ENCODE measurements around the gene MATN4. TPM values are rescaled to one million over a fixed set of nuclear protein-coding genes. Genes with fewer than 3 reads are reported as not detected.
A peak's percentile ranks its signal among the peaks of the same experiment; 100 is the strongest.

Gene MATN4
- total RNA-seq, 1 donor from 2014 or later: 0.64 TPM

DNA sequence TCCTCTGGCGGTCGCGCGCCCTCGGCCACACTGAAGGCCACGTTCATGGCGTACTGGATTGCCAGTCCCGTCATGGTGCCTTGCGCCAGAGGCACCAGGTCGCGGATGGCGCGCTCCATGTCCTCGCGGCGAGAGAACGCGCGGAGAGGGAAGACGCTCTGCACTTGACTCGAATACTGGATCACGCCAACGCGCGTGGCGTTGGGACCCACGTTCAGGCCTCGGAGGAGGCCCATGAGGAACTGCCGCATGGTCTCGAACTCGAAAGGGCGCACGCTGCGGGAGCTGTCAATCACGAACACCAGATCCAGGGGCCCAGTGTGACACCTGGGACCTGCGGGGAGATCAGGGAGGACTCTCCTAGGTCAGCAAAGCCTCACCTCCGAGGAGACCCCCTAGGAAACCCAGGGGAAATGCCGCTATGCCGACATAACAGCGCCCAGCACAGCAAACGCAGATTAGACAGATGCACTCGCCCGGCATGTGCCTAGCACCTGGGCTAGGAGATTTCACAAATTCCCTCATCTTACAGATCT lies 3.6 kb downstream of the MATN4 start:
- H3K4me1 Mint-ChIP-seq (ENCODE audit: low read depth): peaks cover 22% of the 10 kb centered on the region
- DNase-seq (ENCODE audit: low spot score): no peak
- no peaks in the 10 kb centered on the region for H3K36me3 Mint-ChIP-seq (ENCODE audit: low read depth)
- H3K4me3 Mint-ChIP-seq (ENCODE audit: low read depth): no peak overlapping the region
- H3K27ac Mint-ChIP-seq: no peak overlapping the region
- H3K27me3 Mint-ChIP-seq (ENCODE audit: low read depth): peaks cover 15% of the 10 kb centered on the region
- intact Hi-C loops (cut with micrococcal nuclease): no loop called here
- H3K9me3 Mint-ChIP-seq: no peaks in the 10 kb centered on the region

DNA sequence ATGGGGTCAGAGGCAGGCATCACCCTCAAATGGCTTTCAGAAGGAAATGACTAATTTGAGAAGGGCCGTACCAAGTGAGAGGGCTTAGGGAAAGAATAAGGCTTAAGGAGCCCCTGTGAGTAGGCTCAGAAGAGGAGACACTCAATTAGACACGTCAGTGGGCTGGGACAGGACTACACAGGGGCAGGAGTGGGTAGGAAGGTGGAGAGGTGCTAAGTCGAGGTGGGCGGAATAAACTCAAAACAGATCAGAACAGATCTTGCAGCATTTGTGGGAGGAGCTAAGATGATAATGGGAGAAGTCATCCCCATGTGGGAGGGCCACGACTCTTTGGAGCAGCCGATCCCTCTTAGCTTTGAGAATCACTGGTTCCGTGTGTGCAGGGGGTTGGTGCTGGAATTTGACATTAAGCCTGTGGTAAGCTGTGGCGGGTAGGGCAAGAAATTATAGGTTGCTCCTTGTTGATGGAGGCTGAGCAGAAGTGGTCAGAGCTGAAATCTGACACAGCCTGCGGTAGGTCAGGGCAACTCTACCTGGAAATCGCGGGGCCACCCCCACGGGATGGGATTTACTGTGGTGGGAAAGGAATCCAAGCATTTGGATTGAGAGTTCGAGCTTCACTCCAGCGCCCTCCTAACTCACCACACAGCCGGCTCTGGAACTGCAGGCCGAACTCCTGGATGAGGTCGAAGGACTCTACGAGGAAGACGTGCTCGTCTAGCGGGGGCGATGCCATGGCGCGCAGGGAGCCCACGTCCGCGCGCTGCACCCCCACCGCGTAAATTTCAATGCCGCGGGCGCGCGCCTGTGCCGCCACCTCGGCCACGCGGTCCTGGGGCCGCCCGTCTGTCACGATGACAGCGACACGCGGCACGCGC lies 4.3 kb downstream of the MATN4 start:
- no peak overlapping the region for H3K27ac Mint-ChIP-seq
- no peak for DNase-seq (ENCODE audit: low spot score)

DNA sequence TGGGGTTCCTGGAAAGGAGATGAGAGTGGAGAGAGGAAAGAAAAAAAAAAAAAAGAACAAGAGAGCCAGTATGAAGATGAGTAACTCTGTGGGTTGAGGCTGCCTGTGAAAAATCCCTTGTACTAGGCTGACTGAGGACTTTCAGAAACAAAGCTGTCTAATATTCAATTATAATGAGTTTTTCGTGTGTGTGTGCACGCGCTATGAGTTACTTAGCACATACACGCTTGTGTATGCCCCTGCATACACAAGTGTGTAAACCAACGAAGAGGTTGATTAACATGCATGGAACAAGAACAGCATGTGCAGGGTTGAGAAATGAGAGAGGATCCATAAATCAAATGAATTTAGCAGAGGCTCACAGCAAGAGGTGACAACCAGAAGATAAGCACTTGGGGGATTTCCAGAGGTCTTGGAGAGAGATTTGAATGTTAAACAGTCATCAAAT lies 6.3 kb downstream of the MATN4 start:
- H3K9me3 Mint-ChIP-seq: no peaks in the 10 kb centered on the region
- peaks cover 22% of the 10 kb centered on the region for H3K4me1 Mint-ChIP-seq (ENCODE audit: low read depth)
- H3K27me3 Mint-ChIP-seq (ENCODE audit: low read depth): peaks cover 7% of the 10 kb centered on the region
- peak overlapping the region; percentile 37 for H3K27ac Mint-ChIP-seq
- intact Hi-C loops (cut with micrococcal nuclease): no loop called here
- DNase-seq (ENCODE audit: low spot score): no peak
- no peak overlapping the region for H3K4me3 Mint-ChIP-seq (ENCODE audit: low read depth)
- H3K36me3 Mint-ChIP-seq (ENCODE audit: low read depth): no peaks in the 10 kb centered on the region

More for the DNA sequence above, 4.3 kb downstream of the MATN4 start:
- no peak overlapping the region for H3K4me3 Mint-ChIP-seq (ENCODE audit: low read depth)
- intact Hi-C loops (cut with micrococcal nuclease): no loop called here
- no peaks in the 10 kb centered on the region for H3K36me3 Mint-ChIP-seq (ENCODE audit: low read depth)
- H3K9me3 Mint-ChIP-seq: no peaks in the 10 kb centered on the region
- H3K27me3 Mint-ChIP-seq (ENCODE audit: low read depth): peaks cover 13% of the 10 kb centered on the region
- H3K4me1 Mint-ChIP-seq (ENCODE audit: low read depth): peaks cover 22% of the 10 kb centered on the region

DNA sequence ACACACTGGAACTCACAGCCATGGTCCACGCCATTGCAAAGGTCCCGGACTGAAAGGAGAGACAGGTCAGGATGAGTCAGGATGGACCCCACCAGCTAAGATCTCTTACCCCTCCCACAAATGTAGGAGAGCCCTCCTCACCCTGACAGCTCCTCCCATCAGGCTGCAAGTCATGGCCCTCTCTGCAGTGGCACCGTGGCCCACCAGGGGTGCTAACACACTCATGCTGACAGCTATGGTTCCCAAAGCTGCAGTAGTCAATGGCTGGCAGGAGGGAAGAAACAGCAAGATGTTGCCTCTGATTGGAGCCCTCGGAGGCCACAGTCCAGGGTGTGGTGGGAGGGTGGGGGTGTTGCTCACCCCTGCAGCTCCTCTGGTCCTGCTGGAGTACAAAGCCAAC lies 7.1 kb downstream of the MATN4 start:
- peak; percentile 22 for DNase-seq (ENCODE audit: low spot score)
- no peaks in the 10 kb centered on the region for H3K9me3 Mint-ChIP-seq
- no peak overlapping the region for H3K27ac Mint-ChIP-seq
- intact Hi-C loops (cut with micrococcal nuclease): no loop called here
- H3K4me3 Mint-ChIP-seq (ENCODE audit: low read depth): no peak overlapping the region
- H3K27me3 Mint-ChIP-seq (ENCODE audit: low read depth): peaks cover 7% of the 10 kb centered on the region
- H3K36me3 Mint-ChIP-seq (ENCODE audit: low read depth): no peaks in the 10 kb centered on the region
- peaks cover 22% of the 10 kb centered on the region for H3K4me1 Mint-ChIP-seq (ENCODE audit: low read depth)

DNA sequence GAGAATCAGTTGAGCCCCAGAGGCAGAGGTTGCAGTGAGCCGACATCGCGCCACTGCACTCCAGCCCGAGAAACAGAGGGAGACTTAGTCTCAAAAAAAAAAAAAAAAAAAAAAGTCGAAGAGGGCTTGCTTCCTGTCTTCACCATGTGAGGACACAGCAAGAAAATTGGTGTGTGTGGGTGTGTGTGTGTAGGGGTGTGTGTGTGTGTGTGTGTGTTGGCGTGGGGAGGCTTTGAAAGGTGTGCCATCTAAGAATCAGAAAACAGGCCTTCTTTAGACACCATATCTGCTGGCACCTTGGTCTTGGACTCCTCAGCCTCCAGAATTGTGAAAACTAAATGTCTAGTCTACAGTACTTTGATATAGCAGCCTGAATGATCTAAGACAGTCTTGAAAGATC lies 8.3 kb downstream of the MATN4 start:
- H3K36me3 Mint-ChIP-seq (ENCODE audit: low read depth): no peaks in the 10 kb centered on the region

DNA sequence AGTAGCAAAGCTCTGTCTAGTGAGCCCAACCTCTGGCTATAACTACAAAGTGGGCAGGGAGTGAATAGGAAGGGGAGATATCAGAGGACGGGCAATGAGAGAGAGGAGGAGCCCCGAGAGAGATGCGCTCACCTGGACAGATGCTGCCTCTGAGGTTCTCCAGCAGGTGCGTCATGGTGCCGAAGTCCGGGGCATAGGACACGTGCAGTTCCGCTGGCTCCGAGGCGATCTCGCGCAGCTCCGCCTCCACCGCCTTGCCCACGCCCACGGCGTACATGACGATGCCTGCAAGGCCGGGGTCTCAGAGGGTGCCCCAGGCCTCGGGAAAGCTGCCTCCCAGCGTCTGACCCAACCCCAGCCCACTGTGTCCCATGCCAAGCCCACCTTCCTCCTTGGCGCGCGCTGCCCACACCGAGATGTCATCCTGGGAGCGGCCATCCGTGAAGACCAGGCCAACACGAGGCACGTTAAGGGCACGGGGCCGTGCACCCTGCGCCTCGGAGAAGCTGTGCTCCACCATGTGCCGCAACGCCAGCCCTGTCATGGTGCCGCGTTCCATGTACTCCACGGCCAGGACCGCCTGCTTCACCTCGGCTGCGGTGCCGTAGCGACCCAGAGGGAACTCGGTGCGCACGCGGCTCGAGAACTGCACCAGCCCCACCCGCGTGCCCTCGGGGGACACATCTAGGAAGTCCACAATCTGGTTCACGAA lies 10.2 kb downstream of the MATN4 start:
- intact Hi-C loops (cut with micrococcal nuclease): no loop called here
- Mint-ChIP-seq H3K27ac (no peak overlapping the region), H3K36me3 (ENCODE audit: low read depth) (no peaks in the 10 kb centered on the region), H3K27me3 (ENCODE audit: low read depth) (peaks cover 5% of the 10 kb centered on the region), H3K4me3 (ENCODE audit: low read depth) (no peak overlapping the region), H3K9me3 (no peaks in the 10 kb centered on the region), H3K4me1 (ENCODE audit: low read depth) (peaks cover 16% of the 10 kb centered on the region)
- no peak for DNase-seq (ENCODE audit: low spot score)

More for the DNA sequence above, 8.3 kb downstream of the MATN4 start:
- Mint-ChIP-seq H3K9me3 (no peaks in the 10 kb centered on the region), H3K4me3 (ENCODE audit: low read depth) (no peak overlapping the region), H3K27ac (no peak overlapping the region), H3K27me3 (ENCODE audit: low read depth) (peaks cover 3% of the 10 kb centered on the region), H3K4me1 (ENCODE audit: low read depth) (peaks cover 22% of the 10 kb centered on the region)
- no peak for DNase-seq (ENCODE audit: low spot score)
- intact Hi-C loops (cut with micrococcal nuclease): no loop called here

DNA sequence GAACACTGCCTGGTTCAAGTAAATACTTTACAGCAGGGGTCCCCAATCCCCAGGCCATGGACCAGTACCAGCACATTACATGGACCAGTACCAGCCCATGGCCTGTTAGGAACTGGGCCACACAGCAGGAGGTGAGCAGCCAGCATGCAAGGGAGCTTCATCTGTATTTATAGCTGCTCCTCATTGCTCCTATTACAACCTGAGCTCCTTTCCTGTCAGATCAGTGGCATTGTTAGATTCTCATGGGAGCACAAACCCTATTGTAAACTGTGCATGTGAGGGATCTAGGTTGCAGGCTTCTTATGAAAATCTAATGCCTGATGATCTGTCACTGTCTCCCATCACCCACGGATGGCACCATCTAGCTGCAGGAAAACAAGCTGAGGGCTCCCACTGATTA lies 13.4 kb downstream of the MATN4 start:
- H3K9me3 Mint-ChIP-seq: no peaks in the 10 kb centered on the region
- H3K27ac Mint-ChIP-seq: no peak overlapping the region
- H3K27me3 Mint-ChIP-seq (ENCODE audit: low read depth): peaks cover 22% of the 10 kb centered on the region
- H3K4me3 Mint-ChIP-seq (ENCODE audit: low read depth): no peak overlapping the region
- no peak for DNase-seq (ENCODE audit: low spot score)
- intact Hi-C loops (cut with micrococcal nuclease): loop anchor here (5.0 kb wide), 3 partner anchors 57 to 197 kb away; no protein-coding TSS in a partner anchor
- H3K36me3 Mint-ChIP-seq (ENCODE audit: low read depth): no peaks in the 10 kb centered on the region
- peaks cover 8% of the 10 kb centered on the region for H3K4me1 Mint-ChIP-seq (ENCODE audit: low read depth)

DNA sequence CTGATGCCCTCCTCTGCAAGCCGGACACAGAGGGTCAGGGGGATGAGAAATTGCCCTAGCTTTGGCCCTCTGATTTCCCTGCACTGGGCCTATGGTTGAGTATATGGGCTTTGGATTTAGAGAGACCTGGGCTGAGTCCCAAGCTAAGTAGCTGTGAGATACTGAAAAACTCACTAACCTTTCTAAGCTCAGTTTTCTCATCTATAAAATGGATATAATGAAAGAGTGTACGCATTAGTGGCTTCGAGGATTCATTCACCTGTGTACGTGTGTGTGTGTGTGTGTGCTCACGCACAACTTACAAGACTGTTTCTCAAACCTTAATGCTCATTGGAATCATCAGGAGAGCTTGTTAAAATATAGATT lies 14.1 kb downstream of the MATN4 start:
- Mint-ChIP-seq H3K36me3 (ENCODE audit: low read depth) (no peaks in the 10 kb centered on the region), H3K9me3 (no peaks in the 10 kb centered on the region), H3K27ac (no peak overlapping the region), H3K4me1 (ENCODE audit: low read depth) (peaks cover 8% of the 10 kb centered on the region), H3K4me3 (ENCODE audit: low read depth) (peak overlapping the region; percentile 69), H3K27me3 (ENCODE audit: low read depth) (peaks cover 25% of the 10 kb centered on the region)
- intact Hi-C loops (cut with micrococcal nuclease): loop anchor here (5.0 kb wide), 3 partner anchors 57 to 197 kb away; no protein-coding TSS in a partner anchor
- no peak for DNase-seq (ENCODE audit: low spot score)

DNA sequence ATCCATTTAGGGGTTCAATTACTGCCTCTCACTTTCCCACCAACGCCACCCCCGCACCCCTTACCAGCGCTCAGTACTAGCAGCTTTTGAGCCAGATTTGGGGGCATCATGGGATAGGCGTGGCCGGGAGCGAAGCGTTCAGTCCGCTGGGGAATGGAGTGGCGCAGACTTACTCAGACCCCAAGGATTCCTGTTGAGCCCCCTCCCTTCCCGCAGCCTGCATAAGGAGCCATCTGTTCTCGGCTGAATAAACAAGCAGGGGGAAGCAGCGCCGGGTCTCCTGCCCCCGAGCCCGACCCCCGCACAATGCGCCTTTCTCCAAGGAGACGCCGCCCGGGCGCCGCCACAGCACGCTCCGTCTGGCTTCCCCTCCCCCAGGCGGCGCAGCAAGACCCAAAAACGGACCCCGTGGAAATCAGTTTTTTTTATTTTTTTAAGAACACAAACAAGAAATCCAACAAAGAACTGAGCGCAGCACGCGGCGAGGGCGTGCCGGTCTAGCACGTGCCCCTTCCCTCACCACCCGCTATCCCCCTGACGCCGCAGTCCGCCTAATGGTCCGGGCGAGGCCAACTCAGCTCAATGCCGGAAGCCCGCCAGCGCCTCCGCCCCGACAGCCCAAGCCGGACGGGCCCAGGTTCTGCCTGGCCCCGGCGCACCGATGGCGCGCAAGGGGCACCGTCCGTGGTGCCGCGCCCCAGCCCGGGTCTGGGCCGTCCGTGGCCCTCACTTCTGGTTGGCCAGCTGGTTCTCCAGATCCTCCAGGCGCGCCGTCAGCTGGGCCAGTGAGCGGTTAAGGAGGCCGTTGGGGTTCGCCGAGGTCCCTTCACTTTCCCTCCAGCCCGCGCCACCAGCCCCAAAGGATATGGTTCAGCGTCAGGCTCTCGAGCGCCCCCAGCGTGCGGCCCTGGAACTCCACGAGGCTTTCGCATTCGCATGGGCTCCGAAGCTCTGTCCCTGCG lies 14.8 kb downstream of the MATN4 start:
- peak overlapping the region; percentile 69 for H3K4me3 Mint-ChIP-seq (ENCODE audit: low read depth)
- no peak overlapping the region for H3K27ac Mint-ChIP-seq
- H3K4me1 Mint-ChIP-seq (ENCODE audit: low read depth): peaks cover 8% of the 10 kb centered on the region
- no peaks in the 10 kb centered on the region for H3K9me3 Mint-ChIP-seq
- peaks cover 27% of the 10 kb centered on the region for H3K27me3 Mint-ChIP-seq (ENCODE audit: low read depth)
- no peaks in the 10 kb centered on the region for H3K36me3 Mint-ChIP-seq (ENCODE audit: low read depth)
- peak; percentile 78 for DNase-seq (ENCODE audit: low spot score)
- intact Hi-C loops (cut with micrococcal nuclease): loop anchor here (5.0 kb wide), 3 partner anchors 56 to 196 kb away; no protein-coding TSS in a partner anchor

DNA sequence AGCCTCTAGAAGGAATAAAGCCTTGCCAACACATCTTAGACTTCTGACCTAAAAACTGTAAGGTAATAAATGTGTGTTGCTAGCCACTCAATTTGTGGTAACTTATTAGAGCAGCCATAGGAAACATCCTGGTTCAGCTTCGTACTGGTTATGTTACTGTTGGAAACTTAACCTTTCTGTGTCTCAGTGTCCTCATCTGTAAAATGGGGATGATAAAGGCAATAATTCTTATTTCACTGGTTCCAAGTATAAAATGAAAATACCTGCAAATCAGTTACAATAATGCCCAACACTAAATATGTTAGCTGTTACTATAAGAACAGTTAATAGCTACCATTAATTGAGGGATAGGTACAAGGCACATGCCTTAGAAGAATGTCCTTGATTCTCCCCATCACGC lies 15.8 kb downstream of the MATN4 start:
- H3K9me3 Mint-ChIP-seq: no peaks in the 10 kb centered on the region
- no peaks in the 10 kb centered on the region for H3K36me3 Mint-ChIP-seq (ENCODE audit: low read depth)
- no peak overlapping the region for H3K27ac Mint-ChIP-seq
- H3K4me3 Mint-ChIP-seq (ENCODE audit: low read depth): no peak overlapping the region
- intact Hi-C loops (cut with micrococcal nuclease): loop anchor here (5.0 kb wide), 3 partner anchors 55 to 195 kb away; no protein-coding TSS in a partner anchor
- H3K4me1 Mint-ChIP-seq (ENCODE audit: low read depth): peaks cover 8% of the 10 kb centered on the region
- H3K27me3 Mint-ChIP-seq (ENCODE audit: low read depth): peaks cover 29% of the 10 kb centered on the region
- DNase-seq (ENCODE audit: low spot score): no peak

DNA sequence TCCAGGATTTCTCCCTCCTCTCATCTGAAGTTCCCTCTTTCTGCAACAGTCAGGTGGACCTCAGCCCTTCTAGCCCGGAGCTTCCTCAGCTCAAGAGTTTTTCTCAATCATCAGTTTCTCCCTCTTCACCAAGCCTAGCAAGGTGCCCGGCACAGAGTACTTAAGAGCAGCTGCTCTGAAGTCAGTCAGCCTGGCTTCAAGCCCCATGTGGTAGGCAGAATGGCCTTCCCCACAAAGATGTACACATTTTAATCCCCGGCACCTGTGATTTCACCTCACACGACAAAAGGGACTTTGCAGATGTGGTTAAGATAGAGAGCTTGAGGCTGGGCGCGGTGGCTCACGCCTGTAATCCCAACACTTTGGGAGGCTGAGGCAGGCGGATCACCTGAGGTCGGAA lies 16.6 kb downstream of the MATN4 start:
- H3K4me3 Mint-ChIP-seq (ENCODE audit: low read depth): no peak overlapping the region

More for the DNA sequence above, 16.6 kb downstream of the MATN4 start:
- intact Hi-C loops (cut with micrococcal nuclease): loop anchor here (5.0 kb wide), 3 partner anchors 54 to 194 kb away; no protein-coding TSS in a partner anchor
- Mint-ChIP-seq H3K36me3 (ENCODE audit: low read depth) (no peaks in the 10 kb centered on the region), H3K9me3 (no peaks in the 10 kb centered on the region), H3K27ac (no peak overlapping the region), H3K27me3 (ENCODE audit: low read depth) (peaks cover 29% of the 10 kb centered on the region), H3K4me1 (ENCODE audit: low read depth) (peaks cover 8% of the 10 kb centered on the region)
- DNase-seq (ENCODE audit: low spot score): no peak
